B cell (primary cell): ENCODE measurements around the gene SNRPD3.
"Not testable (repeated sequence)": the region's sequence is repeated elsewhere in the genome, so short reads cannot be mapped to it uniquely, and the experiment has no call there.

ENCODE experiments used
- EZH2 ChIP-seq: IDR thresholded peaks from 2 replicates; pipeline ENCODE4 v1.6.1; 2012; ENCODE audit warnings: borderline replicate concordance, low read depth, mild to moderate bottlenecking, moderate library complexity, low read length; ENCODE audit not compliant: insufficient read depth, poor library complexity, severe bottlenecking
- TF ChIP-seq, protein P1 (sequence below): fragments of 200-600 bp; IDR thresholded peaks from one replicate; pipeline ENCODE4 v1.8.0; 2022; ENCODE audit warnings: antibody characterized with exemption, mild to moderate bottlenecking

DNA sequence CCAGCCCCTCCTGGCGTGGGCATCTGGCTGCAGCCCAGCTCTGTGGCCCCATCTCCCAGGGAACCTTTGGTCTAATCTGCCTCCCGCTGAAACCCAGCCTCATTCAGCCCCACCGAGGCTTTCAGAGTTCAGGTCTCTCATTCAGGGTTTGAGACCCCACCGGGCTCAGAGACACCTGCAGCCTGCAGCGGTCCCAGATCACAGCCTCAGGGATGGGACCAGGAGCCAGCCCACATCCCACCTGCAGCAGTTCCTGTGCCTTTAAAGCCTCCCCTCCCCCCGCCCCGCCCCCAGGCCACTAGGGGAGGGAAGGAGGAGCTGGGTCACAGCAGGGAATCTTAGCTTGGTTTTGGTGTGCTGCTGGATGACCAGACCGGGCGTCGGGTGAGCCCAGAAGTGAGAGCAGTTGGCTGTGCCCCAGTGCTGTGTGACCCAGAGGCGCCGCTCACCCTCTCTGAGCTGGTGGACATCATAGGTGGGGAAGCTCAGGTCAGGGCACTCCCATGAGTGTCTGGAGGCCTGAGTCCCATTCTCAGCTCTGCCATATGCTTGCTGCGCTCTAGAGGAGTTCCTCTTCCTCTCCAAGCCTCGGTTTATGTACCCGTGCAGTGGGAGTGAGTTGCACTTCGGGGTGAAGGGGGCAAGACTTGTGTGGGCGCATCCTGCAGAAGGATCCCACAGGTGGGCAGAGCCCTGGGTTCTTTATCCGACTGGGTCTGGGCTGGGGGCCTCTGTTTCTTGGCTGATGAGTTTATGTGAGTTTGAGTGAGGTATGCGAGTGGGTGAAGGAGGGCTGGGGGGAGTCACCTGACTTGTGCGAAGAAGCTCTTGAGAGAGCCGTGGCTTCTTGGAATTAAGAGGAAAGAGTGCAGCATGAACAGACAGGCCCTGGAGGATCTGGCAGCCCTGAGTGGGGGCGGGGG, 47.3 kb downstream of the SNRPD3 start, which contains the start of gene GGT1:
- TF ChIP-seq, protein P1, sequence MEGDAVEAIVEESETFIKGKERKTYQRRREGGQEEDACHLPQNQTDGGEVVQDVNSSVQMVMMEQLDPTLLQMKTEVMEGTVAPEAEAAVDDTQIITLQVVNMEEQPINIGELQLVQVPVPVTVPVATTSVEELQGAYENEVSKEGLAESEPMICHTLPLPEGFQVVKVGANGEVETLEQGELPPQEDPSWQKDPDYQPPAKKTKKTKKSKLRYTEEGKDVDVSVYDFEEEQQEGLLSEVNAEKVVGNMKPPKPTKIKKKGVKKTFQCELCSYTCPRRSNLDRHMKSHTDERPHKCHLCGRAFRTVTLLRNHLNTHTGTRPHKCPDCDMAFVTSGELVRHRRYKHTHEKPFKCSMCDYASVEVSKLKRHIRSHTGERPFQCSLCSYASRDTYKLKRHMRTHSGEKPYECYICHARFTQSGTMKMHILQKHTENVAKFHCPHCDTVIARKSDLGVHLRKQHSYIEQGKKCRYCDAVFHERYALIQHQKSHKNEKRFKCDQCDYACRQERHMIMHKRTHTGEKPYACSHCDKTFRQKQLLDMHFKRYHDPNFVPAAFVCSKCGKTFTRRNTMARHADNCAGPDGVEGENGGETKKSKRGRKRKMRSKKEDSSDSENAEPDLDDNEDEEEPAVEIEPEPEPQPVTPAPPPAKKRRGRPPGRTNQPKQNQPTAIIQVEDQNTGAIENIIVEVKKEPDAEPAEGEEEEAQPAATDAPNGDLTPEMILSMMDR, result not testable (repeated sequence)
- not testable (repeated sequence) for TF ChIP-seq EZH2
